Ammon's horn (tissue), 1 donor: ENCODE measurements around the gene IRF7.
"Not testable (repeated sequence)": the region's sequence is repeated elsewhere in the genome, so short reads cannot be mapped to it uniquely, and the experiment has no call there.

Experiments
- DNase-seq: peaks from one replicate; pipeline ENCODE4 v3.0.0-alpha.2; 2016; ENCODE audit warnings: low spot score

The IRF7 gene

DNA sequence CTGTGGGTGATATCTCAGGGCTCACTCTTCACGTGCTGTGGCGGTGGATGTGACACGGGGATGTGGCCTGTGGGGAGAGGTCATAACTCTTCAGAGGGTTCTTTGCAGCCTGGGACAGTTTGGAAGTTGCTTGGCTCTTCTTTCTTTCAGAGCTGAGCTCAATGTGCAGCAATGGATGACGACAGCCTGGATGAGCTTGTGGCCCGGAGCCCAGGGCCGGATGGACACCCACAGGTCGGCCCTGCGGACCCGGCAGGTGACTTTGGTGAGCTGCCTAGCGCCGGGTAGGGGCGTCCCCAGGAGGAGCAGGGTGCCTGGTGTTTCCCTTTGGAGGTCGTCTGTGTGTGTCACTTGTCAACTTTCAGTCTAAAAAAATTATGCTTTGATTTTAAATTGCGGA is 34.4 kb downstream of the IRF7 start:
- DNase-seq, result no peak

DNA sequence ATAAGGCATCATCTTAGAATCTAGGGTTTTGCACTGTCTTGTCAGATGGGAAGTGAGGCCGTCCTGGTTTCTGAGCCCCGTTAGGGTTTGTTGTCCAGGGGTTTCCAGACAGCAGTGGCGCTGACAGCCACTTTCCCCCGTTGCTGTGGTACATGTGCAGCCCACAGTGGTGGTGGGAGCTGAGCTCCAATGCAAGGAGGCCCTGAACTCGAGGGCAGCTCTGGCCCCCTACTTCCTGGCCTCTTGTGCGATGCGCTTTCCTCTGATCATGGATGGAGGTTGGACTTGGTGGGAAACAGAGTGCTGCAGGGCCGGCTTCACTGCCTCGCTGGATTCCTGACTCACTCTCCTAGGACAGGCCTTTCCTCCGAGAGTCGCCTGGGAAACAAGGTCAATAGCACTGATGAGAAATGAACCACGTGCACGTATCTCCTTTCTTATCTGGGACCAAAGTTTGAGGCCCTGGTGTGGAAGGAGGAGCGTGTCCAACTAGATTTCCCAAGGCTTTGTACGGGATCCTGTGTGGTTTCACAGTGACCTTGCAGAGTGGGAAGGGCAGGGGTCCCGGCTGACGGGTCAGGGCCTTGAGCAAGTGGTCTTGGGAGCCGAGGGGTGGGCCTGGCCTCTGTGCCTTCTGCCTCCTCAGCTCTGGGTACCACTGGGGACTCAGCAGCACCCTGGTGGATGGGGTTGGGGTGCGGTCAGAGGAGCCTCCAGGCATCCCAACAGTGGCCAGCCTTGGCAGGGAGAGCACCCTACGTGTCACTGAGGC is 35.7 kb downstream of the IRF7 start:
- DNase-seq, result no peak

DNA sequence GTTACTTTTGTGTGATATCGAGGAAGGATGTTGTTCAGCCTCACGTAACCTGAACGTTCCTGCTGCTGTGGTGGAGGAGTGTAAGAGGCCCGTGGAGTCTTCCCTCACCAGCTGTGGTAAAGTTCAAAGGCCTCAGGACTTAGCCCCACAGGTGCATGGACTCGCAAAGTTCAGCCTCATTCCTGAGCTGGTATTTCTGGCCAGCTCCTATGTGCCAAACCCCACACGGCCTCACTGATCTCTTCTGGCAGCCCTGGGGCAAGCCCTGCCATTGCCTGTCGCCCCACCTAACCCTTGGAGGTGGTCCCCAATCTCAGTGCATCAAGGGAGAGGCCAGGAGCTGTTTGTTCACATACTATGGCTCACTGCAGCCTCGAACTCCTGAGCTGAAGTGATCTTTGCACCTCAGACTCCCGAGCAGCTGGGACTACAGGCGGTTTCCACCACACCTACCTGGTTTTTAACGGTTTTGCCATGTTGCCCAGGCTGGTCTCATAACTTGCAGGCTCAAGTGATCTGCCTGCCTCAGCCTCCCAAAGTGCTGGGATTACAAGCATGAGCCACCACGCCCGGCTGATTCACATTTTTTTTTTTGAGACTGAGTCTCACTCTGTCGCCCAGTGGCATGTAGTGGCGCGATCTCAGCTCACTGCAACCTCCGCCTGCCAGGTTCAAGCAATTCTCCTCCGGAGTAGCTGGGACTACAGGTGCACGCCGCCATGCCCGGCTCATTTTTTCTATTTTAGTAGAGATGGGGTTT is 37.3 kb downstream of the IRF7 start:
- DNase-seq, result no peak

DNA sequence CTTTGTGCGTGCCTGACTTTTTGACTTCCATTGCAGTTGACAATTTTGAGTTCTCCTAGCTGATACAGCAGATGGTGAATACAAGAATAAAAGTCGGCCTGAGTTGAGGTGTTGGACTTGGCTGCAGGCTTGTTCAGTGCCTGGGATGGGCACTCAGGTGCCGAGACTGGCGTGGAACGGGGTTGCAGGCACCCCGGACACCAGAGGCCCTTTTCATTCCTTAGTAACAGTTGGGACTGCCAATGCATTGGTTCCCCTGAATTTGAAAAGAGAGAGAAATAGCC is 38.2 kb downstream of the IRF7 start:
- no peak for DNase-seq

DNA sequence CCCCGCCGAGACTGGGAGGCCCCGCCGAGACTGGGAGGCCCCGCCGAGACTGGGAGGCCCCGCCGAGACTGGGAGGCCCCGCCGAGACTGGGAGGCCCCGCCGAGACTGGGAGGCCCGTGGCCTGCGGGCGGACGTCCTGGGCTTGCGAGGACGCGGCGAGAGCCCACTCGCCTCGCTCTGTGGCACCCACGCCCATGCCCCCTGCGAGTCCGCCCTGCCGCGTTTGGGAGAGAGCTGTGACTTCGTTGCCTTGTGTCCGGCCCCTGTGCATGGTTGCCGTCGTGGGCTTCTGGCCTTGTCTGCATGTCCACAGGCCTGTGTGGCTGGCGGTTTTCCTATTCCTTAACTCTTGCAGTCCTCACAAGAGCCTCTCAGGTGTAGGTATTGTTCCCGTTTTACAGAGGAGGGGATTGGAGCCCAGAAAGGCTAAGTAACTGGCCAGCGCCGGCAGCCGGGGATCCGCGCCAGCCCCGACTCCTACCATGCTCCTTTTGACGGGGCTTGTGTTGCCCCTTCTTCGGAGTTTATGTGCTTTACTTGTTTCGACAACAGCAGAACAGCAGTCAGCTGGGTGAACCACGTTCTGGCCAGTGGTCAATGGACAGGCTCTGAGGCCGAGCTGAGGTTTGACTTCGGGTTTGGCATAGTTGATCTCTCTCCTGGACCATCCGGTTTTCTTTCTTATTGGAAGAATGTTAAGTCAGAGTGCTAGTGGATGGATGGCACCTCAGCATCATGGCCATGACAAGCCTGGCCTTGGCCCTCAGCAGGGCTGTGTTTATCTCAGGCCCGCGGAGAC is 38.7 kb downstream of the IRF7 start:
- DNase-seq, result no peak

DNA sequence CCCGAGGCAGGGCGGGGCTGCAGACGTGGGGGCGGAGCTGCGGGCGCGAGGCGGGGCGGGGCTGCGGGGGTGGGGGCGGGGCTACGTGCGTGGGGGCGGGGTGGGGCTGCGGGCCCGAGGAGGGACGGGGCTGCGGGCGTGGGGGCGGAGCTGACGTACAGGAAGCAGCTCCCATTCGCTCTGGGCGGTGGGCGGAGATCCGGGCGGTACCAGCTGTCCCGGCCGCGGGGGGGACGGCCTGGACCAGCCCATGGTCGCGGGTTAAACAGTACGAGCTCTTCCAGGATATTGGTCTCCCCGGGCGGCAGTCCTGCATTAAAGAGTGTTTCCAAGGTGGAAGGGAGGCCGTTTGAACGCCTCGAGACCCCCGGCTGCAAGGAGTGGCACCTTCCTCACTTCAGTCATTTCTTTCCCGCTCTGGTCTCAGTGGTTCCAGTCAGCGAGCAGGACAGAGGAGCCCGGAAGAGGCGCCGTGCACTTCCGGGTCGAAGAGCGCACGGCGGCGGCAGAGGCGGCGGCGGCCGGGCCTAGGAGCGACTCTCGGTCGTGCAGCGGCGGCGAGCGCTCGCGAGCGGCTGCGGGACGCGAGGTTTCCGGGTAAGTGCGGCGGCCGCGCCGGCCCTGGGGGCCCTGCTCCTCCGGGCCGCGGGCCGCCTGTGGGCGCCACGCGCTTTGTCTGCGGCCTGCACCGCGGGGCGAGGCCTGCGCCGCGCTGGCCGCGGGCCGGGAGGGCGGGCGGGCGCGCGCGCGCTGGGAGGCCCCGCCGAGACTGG is 39.6 kb downstream of the IRF7 start, which contains the start of gene PHRF1:
PHRF1 (plus strand) TSS at position 475 of the 773 bp plus-strand sequence. CDS start 5,043 bp downstream, outside the sequence.
- DNase-seq, result peak; percentile 98

DNA sequence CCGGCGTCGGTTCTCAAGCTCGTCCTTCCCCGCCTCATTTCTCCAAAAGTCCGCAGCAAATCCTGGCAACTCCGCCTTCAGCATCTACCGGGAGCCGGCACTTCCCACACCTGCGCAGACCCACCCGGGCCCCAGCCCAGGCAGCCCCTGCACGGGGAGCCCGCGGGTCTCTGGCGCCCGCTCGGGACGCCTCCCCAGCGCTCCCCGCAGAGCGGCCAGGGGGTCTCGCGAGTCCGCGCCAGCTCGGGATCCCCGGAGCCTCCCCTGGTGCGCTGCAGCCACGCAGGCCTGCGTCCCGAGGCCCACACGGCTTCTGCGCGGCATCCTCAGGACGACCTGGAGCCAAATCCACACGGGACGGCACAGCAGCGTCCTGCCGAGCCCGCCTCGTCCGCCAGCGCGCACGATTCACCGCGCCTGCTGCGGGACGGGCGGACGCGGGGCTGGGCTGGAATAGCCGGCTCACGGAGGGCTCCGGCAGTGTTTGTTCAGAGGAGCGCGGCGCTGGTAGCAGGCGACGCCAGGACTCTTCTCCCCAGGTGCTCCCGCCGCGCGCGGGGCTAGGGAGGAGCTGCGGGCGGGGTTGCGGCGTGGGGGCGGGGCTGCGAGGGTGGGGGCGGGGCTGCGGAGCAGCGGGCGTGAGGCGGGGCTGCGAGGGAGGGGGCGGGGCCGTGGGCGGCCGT is 40.3 kb downstream of the IRF7 start:
- no peak for DNase-seq

DNA sequence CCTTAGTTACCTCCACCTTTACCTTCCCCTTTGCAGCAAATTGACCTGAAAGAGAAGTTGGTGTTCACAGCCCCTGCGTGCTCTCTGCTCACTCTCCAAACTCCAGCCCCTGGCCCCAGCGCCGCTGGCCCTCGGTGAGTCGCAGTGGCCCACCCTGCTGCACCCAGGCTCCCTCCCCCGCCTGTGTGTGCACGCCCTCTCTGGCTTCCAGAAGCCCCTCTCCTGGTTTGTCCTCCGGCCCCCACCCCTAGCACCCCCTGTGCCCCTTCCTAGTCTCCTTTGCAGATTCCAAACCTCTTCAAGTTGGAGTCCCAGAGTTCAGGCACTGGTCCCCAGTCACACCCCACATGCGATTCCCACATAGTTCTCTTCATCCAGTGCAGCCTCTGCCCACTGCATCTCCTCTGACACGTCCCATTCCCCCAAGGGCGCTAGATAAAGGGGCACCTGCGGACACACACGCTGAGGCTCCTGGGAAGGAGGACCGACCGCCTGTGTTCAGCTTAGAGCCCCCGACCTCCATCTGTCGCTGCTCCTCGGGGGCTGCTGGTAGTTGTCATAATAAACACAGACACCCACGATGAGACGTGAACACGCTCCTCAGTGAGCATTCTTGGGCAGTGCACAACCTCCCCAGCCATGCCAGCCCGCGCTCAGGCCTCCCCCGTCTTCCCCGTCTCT is 41.0 kb downstream of the IRF7 start:
- DNase-seq, result no peak

DNA sequence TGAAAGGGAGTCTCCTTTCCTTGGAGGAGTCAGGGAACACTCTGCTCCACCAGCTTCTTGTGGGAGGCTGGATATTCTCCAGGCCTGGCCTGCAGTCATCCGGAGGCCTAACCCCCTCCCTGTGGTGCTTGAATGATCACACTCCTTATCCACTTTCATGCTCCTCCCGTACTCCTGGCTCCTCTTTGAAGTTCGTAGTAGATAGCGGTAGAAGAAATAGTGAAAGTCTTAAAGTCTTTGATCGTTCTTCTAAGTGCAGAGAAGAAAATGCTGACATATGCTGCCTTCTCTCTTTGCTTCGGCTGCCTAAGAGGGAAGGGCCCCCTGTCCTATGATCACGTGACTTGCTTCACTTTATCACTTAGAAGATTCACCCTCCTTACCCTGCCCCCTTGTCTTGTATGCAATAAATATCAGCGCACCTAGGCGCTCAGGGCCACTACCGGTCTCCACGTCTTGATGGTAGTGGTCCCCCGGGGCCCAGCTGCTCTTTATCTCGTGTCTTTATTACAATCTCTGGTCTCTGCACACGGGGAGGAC is 41.6 kb downstream of the IRF7 start:
- not testable (repeated sequence) for DNase-seq

DNA sequence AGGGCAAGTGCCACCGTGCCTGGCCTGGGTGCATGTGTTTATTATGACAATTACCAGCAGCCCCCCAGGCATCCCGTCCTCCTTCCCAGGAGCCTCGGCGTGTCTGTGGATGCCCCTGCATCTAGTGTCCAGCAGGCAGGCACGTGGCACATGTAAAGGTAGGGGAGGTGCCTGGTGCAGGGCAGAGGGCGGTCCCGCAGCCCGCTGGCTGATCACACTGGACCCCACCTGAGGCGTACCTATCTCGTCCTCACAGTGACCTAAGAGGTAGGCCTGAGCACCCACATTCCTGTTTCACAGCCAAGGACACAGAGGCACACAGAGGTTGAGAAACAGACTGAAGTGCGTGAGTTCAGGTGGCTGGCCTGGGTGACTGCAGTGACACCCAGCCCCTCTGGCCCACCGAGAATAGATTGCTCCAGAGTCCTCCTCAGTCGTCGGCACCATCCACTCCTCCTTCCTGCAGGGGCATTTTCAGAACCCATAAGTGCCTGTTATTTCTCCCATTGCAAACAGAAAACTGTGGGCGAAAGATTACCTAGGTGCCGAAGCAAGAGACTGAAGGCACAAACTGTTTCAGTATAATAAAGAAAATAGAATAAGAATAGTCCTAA is 42.5 kb downstream of the IRF7 start:
- no peak for DNase-seq

DNA sequence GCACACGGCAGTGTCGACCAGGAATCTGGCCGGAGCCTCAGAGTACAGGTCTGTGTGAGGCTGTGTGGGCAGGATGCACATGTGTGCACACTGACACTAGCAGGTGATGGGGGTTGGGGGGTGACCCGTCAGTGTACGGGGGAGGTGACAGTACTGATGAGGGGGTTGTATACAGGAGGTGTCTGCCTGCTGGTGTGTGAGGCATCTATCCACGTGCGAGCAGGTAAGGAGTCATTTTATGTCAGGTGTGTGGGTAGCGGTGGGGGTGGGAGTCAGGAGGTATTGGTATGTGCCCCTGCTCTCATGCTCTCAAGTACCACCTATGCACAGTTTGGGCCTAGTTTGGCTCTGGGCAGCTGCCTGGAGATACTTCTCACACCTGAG is 44.0 kb downstream of the IRF7 start:
- DNase-seq, result no peak

DNA sequence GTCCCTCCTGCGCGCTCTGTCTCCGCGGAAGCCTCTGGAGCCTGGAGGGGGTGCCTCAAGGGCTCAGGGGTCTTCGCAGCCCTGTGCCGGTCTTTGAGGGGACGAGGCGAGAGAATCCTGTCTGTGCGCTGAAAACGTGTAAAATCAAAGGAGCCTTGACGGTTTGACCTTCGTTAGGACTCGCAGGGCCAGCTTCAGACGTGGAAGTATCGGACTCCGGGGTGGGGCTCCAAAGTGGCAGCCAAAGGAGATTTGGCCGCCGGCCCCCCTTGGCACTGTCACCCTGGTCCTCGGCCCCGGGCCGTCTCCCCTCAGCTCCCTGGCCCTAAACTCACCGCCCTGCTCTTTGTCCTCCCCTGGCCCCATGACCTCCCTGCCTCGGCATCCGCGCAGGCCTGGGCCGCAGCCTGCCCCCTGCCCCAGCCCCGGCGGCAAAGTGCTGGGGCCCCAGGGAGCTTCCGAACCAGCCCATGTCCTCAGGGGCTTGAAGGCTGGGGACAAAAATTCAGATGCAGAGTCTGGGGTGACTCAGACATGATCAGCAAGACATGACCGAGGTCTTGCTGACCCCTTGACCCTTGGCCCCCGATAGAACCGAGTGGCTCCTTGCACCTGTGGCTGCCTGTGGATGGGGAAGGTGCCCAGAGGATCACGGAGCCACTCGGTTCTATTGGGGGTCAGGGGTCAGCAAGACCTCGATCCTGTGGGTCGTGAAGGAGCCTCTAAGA is 46.4 kb downstream of the IRF7 start:
- no peak for DNase-seq

DNA sequence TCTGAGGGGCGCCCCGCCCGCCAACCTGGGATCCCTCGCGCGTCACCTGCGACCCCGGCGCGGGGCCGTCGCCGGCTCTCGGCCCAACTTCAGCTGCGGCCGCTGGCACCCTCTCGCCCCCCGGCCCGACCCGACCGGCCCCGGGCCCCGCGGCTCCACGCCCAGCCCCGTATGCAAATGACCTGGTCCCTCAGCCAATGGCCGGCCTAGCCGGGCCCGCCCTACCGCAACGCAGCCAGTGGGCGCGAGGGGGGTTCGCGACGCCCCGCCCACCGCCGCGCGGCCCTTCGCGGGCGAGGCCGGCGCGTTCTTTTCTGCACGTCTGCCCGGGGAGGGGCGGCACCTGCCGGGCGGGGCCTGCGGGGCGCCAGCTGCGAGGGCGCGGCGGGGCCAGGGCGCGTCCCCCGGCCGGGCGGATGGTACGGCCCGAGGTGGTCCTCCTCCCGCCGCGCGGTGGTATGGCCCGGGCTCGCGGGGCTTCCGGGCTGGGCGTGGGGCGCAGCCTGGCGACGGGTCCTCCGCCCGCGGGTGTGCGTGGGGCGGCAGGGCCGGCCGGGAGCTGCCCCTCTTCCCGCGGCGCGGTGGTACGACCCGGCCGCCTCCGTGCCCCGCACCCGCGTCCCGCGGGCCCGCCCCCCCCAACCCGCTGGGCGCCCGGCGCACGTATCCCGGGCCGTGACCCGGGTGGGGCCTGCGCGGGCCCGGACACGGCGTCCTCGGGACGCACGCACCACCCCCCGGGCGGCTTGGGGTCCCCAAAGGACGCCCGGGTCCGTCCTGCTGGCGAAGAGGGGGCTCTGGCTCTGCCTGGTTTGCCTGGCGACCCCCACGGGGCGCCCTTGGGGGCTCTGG is 47.2 kb downstream of the IRF7 start:
- peak; percentile 92 for DNase-seq

DNA sequence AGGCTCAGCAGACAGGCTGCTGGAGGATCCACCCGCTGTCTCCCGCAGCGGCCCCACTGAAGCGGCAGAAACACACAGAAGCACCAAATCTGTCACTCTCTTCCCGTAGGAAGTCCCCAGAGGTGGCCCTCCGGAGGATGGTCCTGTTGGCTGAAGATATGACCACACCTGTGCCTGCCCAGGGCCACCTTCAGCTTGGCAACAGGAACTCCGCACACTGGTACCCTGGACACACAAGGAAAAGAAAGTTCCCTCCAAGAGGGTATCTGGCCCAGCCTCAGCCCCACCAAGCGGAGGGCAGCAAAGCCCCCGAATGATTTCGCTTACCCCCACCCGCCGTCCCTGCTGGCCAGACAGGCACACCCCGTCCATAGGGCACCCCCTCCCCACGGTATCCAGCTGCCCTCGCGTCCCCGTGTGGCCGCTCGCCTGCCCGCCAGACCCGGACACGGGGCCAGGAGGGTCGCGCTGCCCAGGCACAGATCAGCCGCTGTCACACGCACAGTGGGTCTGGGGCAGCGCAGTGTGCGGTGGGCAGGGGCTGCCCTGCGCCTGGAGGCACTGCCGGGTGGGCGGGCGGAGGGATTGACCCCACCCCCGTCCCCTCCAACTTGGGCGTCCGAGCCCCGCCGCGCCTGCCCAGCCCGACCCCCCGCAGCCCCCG is 48.0 kb downstream of the IRF7 start:
- DNase-seq, result no peak

DNA sequence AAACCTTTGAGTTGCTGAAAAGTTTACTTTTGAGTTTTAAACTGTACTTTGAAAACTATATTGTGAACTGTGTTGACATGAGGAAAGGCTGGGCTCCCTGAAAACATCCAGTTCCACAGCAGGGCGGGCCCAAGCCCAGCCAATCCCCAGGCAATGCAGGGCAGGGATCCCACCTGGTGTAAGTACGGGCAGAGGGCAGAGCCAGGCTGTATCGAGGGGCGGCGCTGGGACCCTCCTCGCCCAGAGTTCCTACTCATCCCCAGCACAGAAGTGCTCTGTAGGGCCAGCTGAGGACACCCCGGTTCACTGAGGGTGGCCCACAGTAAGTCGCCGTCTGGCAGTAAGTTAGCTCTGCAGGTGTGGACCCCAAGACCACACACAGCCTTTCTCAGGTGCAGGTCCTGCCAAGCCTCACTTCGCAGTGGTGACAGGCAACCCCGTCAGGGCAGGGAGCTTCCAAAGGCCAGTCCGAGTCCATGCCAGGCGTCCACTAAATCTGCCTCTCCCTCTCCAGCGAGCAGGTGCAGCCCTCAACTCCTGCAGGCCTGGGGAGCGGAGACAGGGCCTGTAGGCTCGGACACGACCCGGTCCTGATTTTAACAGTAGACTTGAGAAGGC is 48.6 kb downstream of the IRF7 start:
- no peak for DNase-seq

DNA sequence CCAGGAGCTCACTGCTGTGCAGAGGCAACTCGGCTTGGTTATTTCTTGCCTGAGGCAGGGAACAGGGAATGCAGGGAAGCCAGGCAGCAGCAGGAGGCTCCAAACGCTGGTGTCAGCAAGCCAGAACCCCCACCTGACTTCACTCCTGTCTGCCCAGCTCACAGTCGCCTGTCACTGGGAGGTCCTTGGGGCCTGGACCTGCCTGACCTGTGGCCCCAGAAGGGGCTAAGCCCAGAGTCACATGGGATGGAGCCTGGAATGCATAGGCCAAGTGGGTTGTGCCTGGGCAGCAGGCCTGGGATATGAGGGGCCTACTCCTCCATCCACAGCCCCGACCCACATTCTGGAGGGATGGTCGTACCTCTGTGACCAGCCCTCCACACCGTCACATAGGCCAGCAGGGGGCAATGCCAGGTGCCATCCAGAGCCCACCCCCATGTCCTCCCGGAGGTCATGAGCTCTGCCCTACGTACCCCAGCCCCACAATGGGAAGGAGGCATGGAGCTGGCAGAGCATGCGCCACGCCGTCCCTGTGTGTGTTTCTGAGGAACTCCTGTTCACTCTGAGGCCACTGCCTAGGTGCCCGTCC is 49.7 kb downstream of the IRF7 start:
- no peak for DNase-seq
